GM23338 (cell line): ENCODE results near the gene ASPHD2. TPM values are rescaled to one million over a fixed set of nuclear protein-coding genes. Genes with fewer than 3 reads are reported as not detected.

Experiments used
- CREB1 ChIP-seq: fragments of 250-450 bp; sonication (Bioruptor Pico); IDR thresholded peaks from 2 replicates; pipeline ENCODE4 v1.5.0; 2020; ENCODE audit warnings: low read depth, mild to moderate bottlenecking, moderate library complexity
- EZH2 ChIP-seq: fragments of 200-600 bp; sonication (generic); IDR thresholded peaks from one replicate; pipeline ENCODE4 v1.8.0; 2017; ENCODE audit warnings: antibody characterized with exemption, mild to moderate bottlenecking, low read depth; ENCODE audit not compliant: unreplicated experiment
- EZH2phosphoT487 ChIP-seq: fragments of 200-600 bp; sonication (generic); IDR thresholded peaks from one replicate; pipeline ENCODE4 v1.8.1; 2018; ENCODE audit warnings: antibody characterized with exemption; ENCODE audit not compliant: unreplicated experiment
- JUNB ChIP-seq: IDR thresholded peaks from one replicate; pipeline ENCODE4 v1.6.1; 2016; ENCODE audit warnings: antibody characterized with exemption; ENCODE audit not compliant: unreplicated experiment
- NANOG ChIP-seq: IDR thresholded peaks from 2 replicates; pipeline ENCODE4 v1.6.1; 2016; ENCODE audit warnings: antibody characterized with exemption, borderline replicate concordance
- STAT1 ChIP-seq: IDR thresholded peaks from one replicate; pipeline ENCODE4 v1.6.1; 2016; ENCODE audit warnings: antibody characterized with exemption; ENCODE audit not compliant: unreplicated experiment
- ZNF114 ChIP-seq: fragments of 250-450 bp; sonication (Bioruptor Pico); IDR thresholded peaks from 2 replicates; pipeline ENCODE4 v1.5.0; 2020; ENCODE audit warnings: mild to moderate bottlenecking, moderate library complexity
- ZNF331 ChIP-seq: fragments of 250-450 bp; sonication (Bioruptor Pico); IDR thresholded peaks from 2 replicates; pipeline ENCODE4 v1.5.0; 2020; ENCODE audit warnings: low read depth, mild to moderate bottlenecking, moderate library complexity
- ZNF462 ChIP-seq: fragments of 250-450 bp; sonication (Bioruptor Pico); IDR thresholded peaks from 2 replicates; pipeline ENCODE4 v1.5.0; 2020; ENCODE audit warnings: mild to moderate bottlenecking, moderate library complexity
- polyA plus RNA-seq: library from polyadenylated mRNA; unstranded; fragments of >200 nt; fragmentation: Nextera tagmentation; extraction: Ambion mirVana; gene quantifications from 2 replicates; pipeline ENCODE4 v1.2.1, GENCODE V29; 2016
- total RNA-seq: library from RNA; depleted of rRNA; stranded (reverse); fragments of >200 nt; shearing (Covaris generic); gene quantifications from 2 replicates; pipeline ENCODE4 v1.2.3, GENCODE V29; 2014
- TF ChIP-seq, protein P1 (sequence below), 2 experiments: fragments of 200-600 bp in 1 of 2; sonication (generic) in 1 of 2; conservative IDR thresholded peaks; 2 replicates each; pipeline versions ENCODE4 v1.5.1 to v1.6.1; 2016 to 2017; ENCODE audit warnings: antibody characterized with exemption in 2 of 2, low read depth in 2 of 2, mild to moderate bottlenecking in 2 of 2, moderate library complexity in 1 of 2

Gene ASPHD2
- total and polyA plus RNA-seq, 2 experiments from 2014 or later, result 6.0 to 9.3 TPM

DNA sequence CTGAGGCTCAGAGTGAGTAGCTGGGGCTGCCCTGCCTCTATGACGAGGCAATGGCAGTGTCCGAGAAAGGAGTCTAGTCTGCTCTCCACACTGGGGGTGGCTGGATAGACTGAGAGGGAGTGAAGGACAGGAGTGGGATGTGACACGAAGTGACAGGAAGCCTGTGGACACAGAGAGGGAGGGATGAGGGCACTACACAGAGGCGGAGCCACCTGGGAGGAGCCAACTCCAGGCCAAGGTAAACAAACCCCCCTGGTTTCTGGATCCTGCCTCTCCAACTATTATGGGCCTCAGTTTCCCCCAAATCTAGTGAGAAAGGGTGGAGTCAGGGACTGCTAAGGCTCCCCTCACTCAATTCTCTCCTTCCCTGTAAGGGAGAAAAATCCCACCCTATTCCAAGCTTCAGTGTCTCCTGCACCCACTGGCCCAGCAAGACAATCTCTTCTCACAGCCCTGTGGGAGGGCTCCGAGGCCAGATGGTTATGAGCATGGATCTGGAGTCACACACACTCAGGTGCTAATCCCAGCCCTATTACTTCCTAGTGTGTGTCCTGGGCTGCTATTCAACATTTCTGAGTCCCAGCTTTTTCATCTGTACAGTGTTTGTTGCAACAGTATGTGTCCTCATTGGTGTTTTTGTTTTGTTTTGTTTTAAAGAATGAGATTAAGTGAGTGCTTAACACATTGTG lies 24.9 kb downstream of the ASPHD2 start (continued):
- TF ChIP-seq ZNF462 (CRISPR knock-in tag) (no peak), EZH2 (no peak), EZH2phosphoT487 (no peak), ZNF331 (CRISPR knock-in tag) (no peak), JUNB (no peak), NANOG (no peak), ZNF114 (no peak), CREB1 (CRISPR knock-in tag) (no peak), STAT1 (no peak)
- TF ChIP-seq, protein P1, sequence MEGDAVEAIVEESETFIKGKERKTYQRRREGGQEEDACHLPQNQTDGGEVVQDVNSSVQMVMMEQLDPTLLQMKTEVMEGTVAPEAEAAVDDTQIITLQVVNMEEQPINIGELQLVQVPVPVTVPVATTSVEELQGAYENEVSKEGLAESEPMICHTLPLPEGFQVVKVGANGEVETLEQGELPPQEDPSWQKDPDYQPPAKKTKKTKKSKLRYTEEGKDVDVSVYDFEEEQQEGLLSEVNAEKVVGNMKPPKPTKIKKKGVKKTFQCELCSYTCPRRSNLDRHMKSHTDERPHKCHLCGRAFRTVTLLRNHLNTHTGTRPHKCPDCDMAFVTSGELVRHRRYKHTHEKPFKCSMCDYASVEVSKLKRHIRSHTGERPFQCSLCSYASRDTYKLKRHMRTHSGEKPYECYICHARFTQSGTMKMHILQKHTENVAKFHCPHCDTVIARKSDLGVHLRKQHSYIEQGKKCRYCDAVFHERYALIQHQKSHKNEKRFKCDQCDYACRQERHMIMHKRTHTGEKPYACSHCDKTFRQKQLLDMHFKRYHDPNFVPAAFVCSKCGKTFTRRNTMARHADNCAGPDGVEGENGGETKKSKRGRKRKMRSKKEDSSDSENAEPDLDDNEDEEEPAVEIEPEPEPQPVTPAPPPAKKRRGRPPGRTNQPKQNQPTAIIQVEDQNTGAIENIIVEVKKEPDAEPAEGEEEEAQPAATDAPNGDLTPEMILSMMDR (conservative IDR thresholded peaks at IDR 0.05; ENCODE audit: low read depth in 2 of 2), result no peak
